Smooth muscle cell (in vitro differentiated cells): ENCODE measurements around the gene TSC22D4. TPM values are rescaled to one million over a fixed set of nuclear protein-coding genes. Genes with fewer than 3 reads are reported as not detected.

Source experiments
- DNase-seq: peaks from one replicate; lab custom pipeline; 2025; ENCODE audit not compliant: unreplicated experiment; lab: John Stamatoyannopoulos, UW
- H2AFZ ChIP-seq: fragments of 200-600 bp; sonication (generic); 2 replicates; pipeline ENCODE4 v1.6.0; 2016; ENCODE audit warnings: antibody characterized with exemption, low read depth, mild to moderate bottlenecking
- H3F3A ChIP-seq: fragments of 200-600 bp; sonication (generic); 2 replicates; pipeline ENCODE4 v1.6.0; 2017; ENCODE audit warnings: antibody characterized with exemption, low read depth
- H3K27ac ChIP-seq: fragments of 200-600 bp; sonication (generic); 2 replicates; pipeline ENCODE4 v1.5.1; 2016; ENCODE audit warnings: low read depth, mild to moderate bottlenecking
- H3K27me3 ChIP-seq: fragments of 200-600 bp; sonication (generic); 2 replicates; pipeline ENCODE4 v1.6.1; 2016; ENCODE audit warnings: low read depth, mild to moderate bottlenecking
- H3K36me3 ChIP-seq: fragments of 200-600 bp; sonication (generic); 2 replicates; pipeline ENCODE4 v1.5.1; 2016; ENCODE audit warnings: low read depth
- H3K4me1 ChIP-seq: fragments of 200-600 bp; sonication (generic); 2 replicates; pipeline ENCODE4 v1.5.1; 2016; ENCODE audit warnings: low read depth
- H3K4me2 ChIP-seq: fragments of 200-600 bp; sonication (generic); 2 replicates; pipeline ENCODE4 v1.6.0; 2016; ENCODE audit warnings: mild to moderate bottlenecking
- H3K4me3 ChIP-seq: fragments of 200-600 bp; sonication (generic); 2 replicates; pipeline ENCODE4 v1.5.1; 2016; ENCODE audit warnings: mild to moderate bottlenecking
- H3K79me2 ChIP-seq: fragments of 200-600 bp; sonication (generic); 2 replicates; pipeline ENCODE4 v1.6.0; 2016; ENCODE audit warnings: low read depth, mild to moderate bottlenecking
- H3K9ac ChIP-seq: fragments of 200-600 bp; sonication (generic); 2 replicates; pipeline ENCODE4 v1.6.0; 2016; ENCODE audit warnings: low read depth
- H3K9me3 ChIP-seq: fragments of 200-600 bp; sonication (generic); replicated peaks from 2 replicates; pipeline ENCODE4 v1.5.1; 2016; ENCODE audit warnings: low read depth
- H4K20me1 ChIP-seq: fragments of 200-600 bp; sonication (generic); 2 replicates; pipeline ENCODE4 v1.6.0; 2016; ENCODE audit warnings: low read depth
- CTCF ChIP-seq: fragments of 200-600 bp; sonication (generic); IDR thresholded peaks from 2 replicates; pipeline ENCODE4 v1.5.1; 2017; ENCODE audit warnings: borderline replicate concordance, mild to moderate bottlenecking, antibody characterized with exemption; ENCODE audit not compliant: insufficient read depth, poor library complexity, severe bottlenecking
- WGBS: methylation state at CpG from one replicate; pipeline ENCODE4 v1.1.7; 2016; ENCODE audit warnings: low lambda C conversion rate; 5-methylcytosine and 5-hydroxymethylcytosine counted together
- polyA plus RNA-seq: library from polyadenylated mRNA; unstranded; fragments of >200 nt; fragmentation: Nextera tagmentation; extraction: Ambion mirVana; gene quantifications from 2 replicates; pipeline ENCODE4 v1.2.1, GENCODE V29; 2016
- total RNA-seq: library from RNA; depleted of rRNA; stranded (reverse); fragments of >200 nt; gene quantifications from 2 replicates; pipeline ENCODE4 v1.2.3, GENCODE V29; 2014

The TSC22D4 gene
- total and polyA plus RNA-seq, 2 experiments from 2014 or later = 20.0 to 51.1 TPM

- no peaks in the 10 kb centered on the region for H3K36me3 ChIP-seq
- DNase-seq = peak; percentile 58
- no peaks in the 10 kb centered on the region for H3K27me3 ChIP-seq
- H3K4me1 ChIP-seq = no peaks in the 10 kb centered on the region
- peak overlapping the region; percentile 97 for H3K4me2 ChIP-seq
- peaks cover 6% of the 10 kb centered on the region for H3K79me2 ChIP-seq
- no peaks in the 10 kb centered on the region for H3F3A ChIP-seq
- no peak overlapping the region for H3K9ac ChIP-seq
- peak overlapping the region; percentile 72 for H3K4me3 ChIP-seq
- H4K20me1 ChIP-seq = no peaks in the 10 kb centered on the region
- 6% methylated on average over 17 of the region's 79 CpGs for WGBS
- peak overlapping the region; percentile 91 for H2AFZ ChIP-seq
- H3K9me3 ChIP-seq = no peaks in the 10 kb centered on the region
- H3K27ac ChIP-seq = no peak overlapping the region
- peak; percentile 95 for TF ChIP-seq CTCF
Measured at GRCh38 chr7:100483090-100483721, 4.2 kb upstream of the TSC22D4 start.

- WGBS = 66% methylated on average over 14 of the region's 14 CpGs
- no peak for TF ChIP-seq CTCF
- H3K9ac ChIP-seq = no peak overlapping the region
Measured at GRCh38 chr7:100482728-100483089, 3.7 kb upstream of the TSC22D4 start.

GRCh38 chr7:100481466-100481865 lies 2.5 kb upstream of the TSC22D4 start:
- Histone ChIP-seq H3K36me3 (no peaks in the 10 kb centered on the region), H3F3A (no peaks in the 10 kb centered on the region), H3K27me3 (no peaks in the 10 kb centered on the region), H3K79me2 (peaks cover 23% of the 10 kb centered on the region), H3K9ac (no peak overlapping the region), H2AFZ (no peak overlapping the region), H3K27ac (no peak overlapping the region), H3K4me2 (no peak overlapping the region), H3K4me1 (peaks cover 10% of the 10 kb centered on the region), H3K4me3 (no peak overlapping the region), H3K9me3 (no peaks in the 10 kb centered on the region), H4K20me1 (peaks cover 16% of the 10 kb centered on the region)
- 76% methylated on average over 1 of the region's 1 CpG for WGBS
- no peak for DNase-seq
- no peak for TF ChIP-seq CTCF

More at GRCh38 chr7:100482728-100483089, 3.7 kb upstream of the TSC22D4 start:
- DNase-seq = no peak
- Histone ChIP-seq H2AFZ (peak overlapping the region; percentile 83), H3K27me3 (no peaks in the 10 kb centered on the region), H3K9me3 (no peaks in the 10 kb centered on the region), H3F3A (no peaks in the 10 kb centered on the region), H3K27ac (no peak overlapping the region), H3K4me1 (no peaks in the 10 kb centered on the region), H3K4me3 (peak overlapping the region; percentile 72), H4K20me1 (peaks cover 4% of the 10 kb centered on the region), H3K4me2 (peak overlapping the region; percentile 97), H3K36me3 (no peaks in the 10 kb centered on the region), H3K79me2 (peaks cover 10% of the 10 kb centered on the region)

- peaks cover 16% of the 10 kb centered on the region for H3K4me1 ChIP-seq
- H3K4me2 ChIP-seq = peak overlapping the region; percentile 99
- H3K79me2 ChIP-seq = peaks cover 31% of the 10 kb centered on the region
- no peak overlapping the region for H2AFZ ChIP-seq
- 22% methylated on average over 8 of the region's 16 CpGs for WGBS
- H3K4me3 ChIP-seq = peak overlapping the region; percentile 90
- H3K27ac ChIP-seq = no peak overlapping the region
- no peaks in the 10 kb centered on the region for H3F3A ChIP-seq
- peaks cover 36% of the 10 kb centered on the region for H4K20me1 ChIP-seq
- H3K9me3 ChIP-seq = no peaks in the 10 kb centered on the region
- H3K27me3 ChIP-seq = no peaks in the 10 kb centered on the region
- H3K9ac ChIP-seq = peak overlapping the region; percentile 83
- TF ChIP-seq CTCF = no peak
- no peaks in the 10 kb centered on the region for H3K36me3 ChIP-seq
- DNase-seq = no peak
Measured at GRCh38 chr7:100477871-100478267, 1.1 kb downstream of the TSC22D4 start.
